WI38 (cell line): ENCODE data around the gene PSMD11.
A peak's percentile ranks its signal among the peaks of the same experiment; 100 is the strongest.
"Not testable (repeated sequence)": the region's sequence is repeated elsewhere in the genome, so short reads cannot be mapped to it uniquely, and the experiment has no call there.

Experiments
- H3K4me3 ChIP-seq: 2 replicates; pipeline ENCODE4 v1.5.1; 2011; ENCODE audit warnings: low read depth, mild to moderate bottlenecking, control low read depth, low read length
- TF ChIP-seq, protein P1 (sequence below): IDR thresholded peaks from 2 replicates; pipeline ENCODE4 v1.5.1; 2012; ENCODE audit warnings: low read depth, mild to moderate bottlenecking, control low read depth, low read length

PSMD11 gene

DNA sequence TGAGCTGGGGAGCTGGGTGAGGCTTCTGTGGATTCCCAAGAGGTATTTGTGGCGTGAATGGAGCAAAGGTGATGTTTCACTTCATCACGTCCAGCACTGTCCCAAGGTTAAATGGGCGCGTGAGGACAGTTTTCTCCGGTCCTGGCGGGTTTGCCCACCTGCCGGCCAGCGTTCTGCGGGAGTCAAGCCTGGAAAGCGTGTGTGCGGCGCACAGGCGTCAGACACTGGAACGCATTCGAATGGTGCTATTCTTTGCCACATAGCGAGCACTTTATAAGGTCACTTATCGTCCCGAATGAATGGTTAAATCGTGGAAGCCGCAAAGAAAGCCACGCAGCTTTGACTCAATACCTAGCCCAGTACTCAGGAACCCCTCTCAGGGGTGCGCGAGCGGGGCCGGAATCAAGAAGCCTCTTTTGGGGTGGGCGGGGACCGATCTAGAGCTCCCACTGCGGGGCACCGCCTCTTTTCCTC lies 446 bp upstream of the PSMD11 start:
- TF ChIP-seq, protein P1, sequence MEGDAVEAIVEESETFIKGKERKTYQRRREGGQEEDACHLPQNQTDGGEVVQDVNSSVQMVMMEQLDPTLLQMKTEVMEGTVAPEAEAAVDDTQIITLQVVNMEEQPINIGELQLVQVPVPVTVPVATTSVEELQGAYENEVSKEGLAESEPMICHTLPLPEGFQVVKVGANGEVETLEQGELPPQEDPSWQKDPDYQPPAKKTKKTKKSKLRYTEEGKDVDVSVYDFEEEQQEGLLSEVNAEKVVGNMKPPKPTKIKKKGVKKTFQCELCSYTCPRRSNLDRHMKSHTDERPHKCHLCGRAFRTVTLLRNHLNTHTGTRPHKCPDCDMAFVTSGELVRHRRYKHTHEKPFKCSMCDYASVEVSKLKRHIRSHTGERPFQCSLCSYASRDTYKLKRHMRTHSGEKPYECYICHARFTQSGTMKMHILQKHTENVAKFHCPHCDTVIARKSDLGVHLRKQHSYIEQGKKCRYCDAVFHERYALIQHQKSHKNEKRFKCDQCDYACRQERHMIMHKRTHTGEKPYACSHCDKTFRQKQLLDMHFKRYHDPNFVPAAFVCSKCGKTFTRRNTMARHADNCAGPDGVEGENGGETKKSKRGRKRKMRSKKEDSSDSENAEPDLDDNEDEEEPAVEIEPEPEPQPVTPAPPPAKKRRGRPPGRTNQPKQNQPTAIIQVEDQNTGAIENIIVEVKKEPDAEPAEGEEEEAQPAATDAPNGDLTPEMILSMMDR = peak; percentile 76; the same call in 1 of the 2 replicates
- H3K4me3 ChIP-seq = peak overlapping the region; percentile 97

DNA sequence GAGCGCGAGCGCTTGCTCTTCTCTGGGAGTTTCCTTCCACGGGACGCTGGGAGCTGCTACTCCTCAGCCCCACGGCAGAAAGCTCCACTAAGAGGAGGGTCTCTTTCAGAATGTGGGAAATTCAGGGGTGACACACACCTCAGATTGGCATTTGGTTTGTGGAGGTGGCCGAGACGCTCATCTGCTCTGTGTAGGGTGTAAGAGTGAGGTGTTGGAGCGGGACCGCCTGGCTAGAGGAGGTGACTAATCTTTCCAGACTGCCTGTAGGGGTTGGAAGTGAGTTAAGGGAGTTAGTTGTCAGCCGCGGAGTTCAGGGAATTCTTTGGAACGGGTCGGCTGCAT lies 735 bp downstream of the PSMD11 start:
- TF ChIP-seq, protein P1 = no peak

DNA sequence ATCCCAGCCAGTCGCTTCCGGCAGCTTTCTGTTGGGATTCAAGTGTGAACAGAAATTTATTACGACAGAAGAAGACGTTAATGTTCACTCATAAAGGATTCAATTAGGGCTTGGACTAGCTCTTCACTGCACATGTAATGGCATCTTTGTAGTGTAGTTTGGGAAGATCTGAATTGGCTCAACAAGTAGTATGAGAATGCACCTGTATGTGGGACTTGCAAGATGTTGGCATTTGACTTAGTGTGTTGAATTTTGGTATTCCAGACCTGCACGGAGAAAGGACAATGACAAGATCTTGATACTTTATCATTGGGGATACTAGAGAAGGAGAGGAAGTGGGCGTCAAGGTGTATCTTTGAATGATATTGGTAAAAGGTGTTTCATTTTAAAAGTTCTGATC lies 1.2 kb downstream of the PSMD11 start:
- TF ChIP-seq, protein P1 = no peak
- peak overlapping the region; percentile 97 for H3K4me3 ChIP-seq

More for the DNA sequence above, 735 bp downstream of the PSMD11 start:
- peak overlapping the region; percentile 97 for H3K4me3 ChIP-seq

DNA sequence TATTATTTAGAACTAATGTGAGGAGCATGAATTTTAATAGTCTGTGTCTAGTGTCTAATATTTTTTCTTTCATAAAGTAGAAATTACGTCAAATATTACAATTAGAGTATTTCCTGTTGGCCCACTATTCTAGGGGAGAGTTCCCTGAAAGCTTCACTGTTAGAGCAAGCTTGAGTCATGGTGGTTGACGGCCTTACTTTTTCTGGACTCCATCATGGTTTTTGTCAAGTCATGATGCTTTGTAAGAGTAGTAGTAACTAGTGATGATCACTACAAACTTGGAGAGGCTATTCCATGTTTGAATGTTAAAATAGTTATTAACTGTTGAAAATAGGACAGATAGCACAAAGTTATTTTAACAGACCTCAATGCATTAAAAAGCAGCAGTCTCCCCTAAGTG lies 1.7 kb downstream of the PSMD11 start:
- H3K4me3 ChIP-seq = peak overlapping the region; percentile 97
- TF ChIP-seq, protein P1 = no peak

DNA sequence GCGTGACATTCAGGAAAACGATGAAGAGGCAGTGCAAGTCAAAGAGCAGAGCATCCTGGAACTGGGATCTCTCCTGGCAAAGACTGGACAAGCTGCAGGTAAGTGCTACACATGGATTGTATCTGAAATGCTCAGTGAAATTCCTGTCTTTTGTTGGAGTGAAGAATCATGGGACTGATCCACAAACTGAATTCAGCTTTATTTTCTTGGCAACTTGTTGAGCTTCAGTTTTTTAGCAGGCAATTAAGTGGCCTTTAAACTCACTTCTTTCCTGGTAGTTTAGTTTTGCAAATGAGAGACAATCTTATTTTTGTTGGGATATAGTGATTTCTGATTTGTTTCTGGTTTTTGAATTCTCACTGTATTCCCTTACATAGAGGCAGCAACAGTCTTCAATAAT lies 2.6 kb downstream of the PSMD11 start:
- TF ChIP-seq, protein P1 = no peak
- H3K4me3 ChIP-seq = no peak overlapping the region

DNA sequence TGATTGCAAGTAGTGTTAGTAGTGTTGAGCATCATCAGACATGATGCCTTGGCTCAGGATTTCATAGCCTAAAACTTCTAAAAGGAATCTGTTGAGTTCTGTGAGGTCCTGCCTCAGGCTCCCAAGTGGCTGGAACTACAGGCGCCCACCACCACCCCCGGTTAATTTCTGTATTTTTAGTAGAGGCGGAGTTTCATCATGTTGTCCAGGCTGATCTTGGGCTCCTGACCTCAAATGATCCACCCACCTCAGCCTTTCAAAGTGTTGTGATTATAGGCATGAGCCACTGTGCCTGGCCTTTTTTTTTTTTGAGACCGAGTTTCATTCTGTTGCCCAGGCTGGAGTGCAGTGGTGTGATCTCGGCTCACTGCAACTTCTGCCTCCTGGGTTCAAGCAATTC lies 5.7 kb downstream of the PSMD11 start:
- no peak overlapping the region for H3K4me3 ChIP-seq
- TF ChIP-seq, protein P1 = no peak

DNA sequence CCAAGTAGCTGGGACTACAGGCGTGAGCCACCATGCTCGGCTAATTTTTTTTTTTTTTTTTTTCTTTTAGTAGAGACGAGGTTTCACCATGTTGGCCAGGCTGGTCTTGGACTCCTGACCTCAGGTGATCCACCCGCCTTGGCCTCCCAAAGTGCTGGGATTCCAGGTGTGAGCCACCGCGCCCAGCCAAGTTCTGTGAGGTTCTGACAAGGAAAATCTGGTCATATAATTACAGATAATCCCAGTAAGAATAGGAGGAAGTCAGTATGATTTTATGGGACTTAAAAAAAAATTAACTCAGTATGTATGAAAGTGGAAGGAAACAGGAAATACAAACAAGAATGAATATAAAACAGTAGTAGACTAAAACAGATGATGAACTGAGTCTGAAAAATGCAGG lies 6.1 kb downstream of the PSMD11 start:
- not testable (repeated sequence) for H3K4me3 ChIP-seq

DNA sequence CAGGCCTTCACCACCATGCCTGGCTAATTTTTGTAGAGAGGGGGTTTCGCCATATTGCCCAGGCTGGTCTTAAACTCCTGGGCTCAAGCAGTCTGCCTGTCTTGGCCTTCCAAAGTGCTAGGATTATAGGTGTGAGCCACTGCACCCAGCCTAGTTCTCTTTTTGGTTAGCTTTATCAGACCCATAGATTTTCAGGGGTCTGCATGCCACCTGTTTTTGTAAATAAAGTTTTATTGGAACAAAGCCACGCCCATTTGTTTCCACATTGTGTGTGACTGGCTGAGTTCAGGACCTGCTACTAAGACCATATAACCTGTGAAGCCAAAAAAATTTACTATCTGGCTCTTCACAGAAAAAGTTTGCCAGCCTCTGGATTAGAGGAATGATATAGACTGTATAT lies 7.6 kb downstream of the PSMD11 start:
- TF ChIP-seq, protein P1 = no peak
- H3K4me3 ChIP-seq = no peak overlapping the region
